ENCODE results near the gene CR1.
"Not testable (repeated sequence)": the region's sequence is repeated elsewhere in the genome, so short reads cannot be mapped to it uniquely, and the experiment has no call there.

CR1 gene

GRCh38 chr1:207575381-207575780 lies 79.4 kb downstream of the CR1 start:
- H3K27ac ChIP-seq, H3K4me3 ChIP-seq: not testable (repeated sequence)

- Histone ChIP-seq H3K4me3 (no peak overlapping the region), H3K27ac (no peak overlapping the region)
Measured at GRCh38 chr1:207578796-207579435, 83.0 kb downstream of the CR1 start.

- no peak overlapping the region for H3K4me3 ChIP-seq
- H3K27ac ChIP-seq = no peak overlapping the region
Measured at GRCh38 chr1:207579436-207579799, 83.5 kb downstream of the CR1 start.

- no peak overlapping the region for H3K27ac ChIP-seq
- H3K4me3 ChIP-seq = no peak overlapping the region
Measured at GRCh38 chr1:207581496-207582153, 85.7 kb downstream of the CR1 start.

GRCh38 chr1:207589506-207589905 lies 93.5 kb downstream of the CR1 start:
- H3K27ac ChIP-seq, H3K4me3 ChIP-seq: not testable (repeated sequence)

- H3K27ac ChIP-seq, H3K4me3 ChIP-seq: not testable (repeated sequence)
Measured at GRCh38 chr1:207591205-207591604, 95.2 kb downstream of the CR1 start.

GRCh38 chr1:207594095-207594494 lies 98.1 kb downstream of the CR1 start:
- not testable (repeated sequence) for H3K4me3 ChIP-seq

GRCh38 chr1:207603777-207604176 lies 107.8 kb downstream of the CR1 start:
- Histone ChIP-seq H3K27ac (no peak overlapping the region), H3K4me3 (no peak overlapping the region)

More at GRCh38 chr1:207594095-207594494, 98.1 kb downstream of the CR1 start:
- H3K27ac ChIP-seq = not testable (repeated sequence)

GRCh38 chr1:207605444-207606361 lies 109.7 kb downstream of the CR1 start:
- no peak overlapping the region for H3K4me3 ChIP-seq
- no peak overlapping the region for H3K27ac ChIP-seq

GRCh38 chr1:207606362-207606755 lies 110.4 kb downstream of the CR1 start:
- Histone ChIP-seq H3K27ac (no peak overlapping the region), H3K4me3 (no peak overlapping the region)

- Histone ChIP-seq H3K27ac (no peak overlapping the region), H3K4me3 (no peak overlapping the region)
Measured at GRCh38 chr1:207612762-207613161, 116.8 kb downstream of the CR1 start.

- Histone ChIP-seq H3K4me3 (no peak overlapping the region), H3K27ac (no peak overlapping the region)
Measured at GRCh38 chr1:207619871-207620542, 124.0 kb downstream of the CR1 start.

- Histone ChIP-seq H3K4me3 (no peak overlapping the region), H3K27ac (no peak overlapping the region)
Measured at GRCh38 chr1:207620543-207620893, 124.6 kb downstream of the CR1 start.

GRCh38 chr1:207625504-207626071 lies 129.6 kb downstream of the CR1 start:
- not testable (repeated sequence) for H3K27ac ChIP-seq, H3K4me3 ChIP-seq

- no peak overlapping the region for H3K4me3 ChIP-seq
- H3K27ac ChIP-seq = no peak overlapping the region
Measured at GRCh38 chr1:207626972-207627337, 131.0 kb downstream of the CR1 start.

- Histone ChIP-seq H3K27ac (no peak overlapping the region), H3K4me3 (no peak overlapping the region)
Measured at GRCh38 chr1:207627496-207627895, 131.5 kb downstream of the CR1 start.

GRCh38 chr1:207628776-207629175 lies 132.8 kb downstream of the CR1 start:
- Histone ChIP-seq H3K27ac (no peak overlapping the region), H3K4me3 (no peak overlapping the region)

GRCh38 chr1:207631137-207631536 lies 135.2 kb downstream of the CR1 start:
- no peak overlapping the region for H3K27ac ChIP-seq

GRCh38 chr1:207633226-207633625 lies 137.3 kb downstream of the CR1 start:
- no peak overlapping the region for H3K27ac ChIP-seq
- H3K4me3 ChIP-seq = no peak overlapping the region

More at GRCh38 chr1:207631137-207631536, 135.2 kb downstream of the CR1 start:
- H3K4me3 ChIP-seq = no peak overlapping the region

- H3K27ac ChIP-seq, H3K4me3 ChIP-seq: not testable (repeated sequence)
Measured at GRCh38 chr1:207633699-207634289, 137.8 kb downstream of the CR1 start.

Measured in skin epidermis (tissue), 12 donors.